GM18502 (cell line): Measurements from ENCODE around the gene CNP.

Experiments used
- ATAC-seq: cut with Tn5 transposase; IDR thresholded peaks from one replicate; pipeline ENCODE4 v1.9.1; 2021; ENCODE audit warnings: mild to moderate bottlenecking; ENCODE audit not compliant: unreplicated experiment, poor library complexity

Gene CNP

GRCh38 chr17:42025191-42025579 lies 58.6 kb downstream of the CNP start:
- peak; percentile 16 for ATAC-seq

GRCh38 chr17:42025936-42026335 lies 59.3 kb downstream of the CNP start:
- no peak for ATAC-seq

GRCh38 chr17:42026857-42027589 lies 60.4 kb downstream of the CNP start:
- ATAC-seq, result no peak
